GM19351 (cell line): ENCODE results near the gene CES5A.
"Not testable (repeated sequence)": the region's sequence is repeated elsewhere in the genome, so short reads cannot be mapped to it uniquely, and the experiment has no call there.

Experiments
- ATAC-seq: cut with Tn5 transposase; IDR thresholded peaks from one replicate; pipeline ENCODE4 v1.9.1; 2021; ENCODE audit warnings: mild to moderate bottlenecking, moderate library complexity; ENCODE audit not compliant: unreplicated experiment

CES5A gene

GRCh38 chr16:55875273-55875672 is at the start of gene CES5A:
CES5A (minus strand) TSS chr16:55875373; CDS start chr16:55875221, 152 bp downstream.
- no peak for ATAC-seq

DNA sequence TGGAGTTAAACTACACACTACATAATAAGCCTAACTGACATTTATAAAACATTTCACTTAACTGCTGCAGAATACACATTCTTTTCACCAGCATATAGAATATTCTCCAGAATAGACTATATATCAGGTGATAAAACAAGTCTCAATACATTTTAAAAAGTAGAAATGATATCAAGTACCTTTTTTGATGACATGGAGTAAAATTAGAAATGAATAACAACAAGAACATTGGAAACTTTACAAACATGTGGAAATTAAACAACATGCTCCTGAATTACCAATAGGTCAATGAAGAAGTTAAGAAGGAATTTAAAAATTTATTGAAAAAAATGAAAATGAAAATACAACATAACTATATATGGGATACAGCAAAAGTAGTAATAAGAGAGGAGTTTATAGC is 47.5 kb upstream of the CES5A start:
- ATAC-seq: no peak

DNA sequence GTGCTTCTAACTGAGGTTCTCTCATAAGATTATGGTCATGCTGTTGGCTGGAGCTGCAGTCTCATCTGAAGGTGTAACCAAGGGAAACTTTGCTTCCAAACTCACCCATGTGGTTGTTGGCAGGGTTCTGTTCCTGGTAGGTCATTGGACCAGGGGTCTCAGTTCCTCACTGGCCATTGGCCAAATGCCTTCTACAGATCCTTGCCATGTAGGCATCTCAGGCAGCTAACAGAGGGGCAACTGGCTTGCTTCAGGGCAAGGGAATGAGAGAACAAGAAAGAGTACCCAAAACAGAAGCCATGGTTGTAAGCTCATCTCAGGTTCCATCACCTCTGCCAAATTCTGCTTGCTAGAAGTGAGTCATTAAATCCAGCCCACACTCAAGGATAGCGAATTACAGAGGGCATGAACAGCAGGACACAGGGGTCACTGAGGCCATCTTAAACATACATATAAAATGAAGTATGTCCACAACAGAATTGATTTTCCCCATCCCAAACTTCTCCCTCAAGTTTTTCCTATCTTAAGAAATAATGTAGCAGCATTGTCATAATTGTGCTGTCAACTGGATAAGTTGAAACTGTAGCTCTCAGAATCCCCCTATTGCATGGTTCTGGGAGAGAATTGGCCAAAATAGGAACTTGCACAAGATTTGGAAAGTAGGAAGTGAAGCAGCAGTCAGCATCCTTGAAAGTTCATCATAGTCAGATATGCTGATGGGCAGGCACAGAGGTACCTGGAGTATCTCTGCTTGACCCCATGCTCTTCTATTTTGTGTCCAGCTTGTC is 42.4 kb upstream of the CES5A start:
- no peak for ATAC-seq

DNA sequence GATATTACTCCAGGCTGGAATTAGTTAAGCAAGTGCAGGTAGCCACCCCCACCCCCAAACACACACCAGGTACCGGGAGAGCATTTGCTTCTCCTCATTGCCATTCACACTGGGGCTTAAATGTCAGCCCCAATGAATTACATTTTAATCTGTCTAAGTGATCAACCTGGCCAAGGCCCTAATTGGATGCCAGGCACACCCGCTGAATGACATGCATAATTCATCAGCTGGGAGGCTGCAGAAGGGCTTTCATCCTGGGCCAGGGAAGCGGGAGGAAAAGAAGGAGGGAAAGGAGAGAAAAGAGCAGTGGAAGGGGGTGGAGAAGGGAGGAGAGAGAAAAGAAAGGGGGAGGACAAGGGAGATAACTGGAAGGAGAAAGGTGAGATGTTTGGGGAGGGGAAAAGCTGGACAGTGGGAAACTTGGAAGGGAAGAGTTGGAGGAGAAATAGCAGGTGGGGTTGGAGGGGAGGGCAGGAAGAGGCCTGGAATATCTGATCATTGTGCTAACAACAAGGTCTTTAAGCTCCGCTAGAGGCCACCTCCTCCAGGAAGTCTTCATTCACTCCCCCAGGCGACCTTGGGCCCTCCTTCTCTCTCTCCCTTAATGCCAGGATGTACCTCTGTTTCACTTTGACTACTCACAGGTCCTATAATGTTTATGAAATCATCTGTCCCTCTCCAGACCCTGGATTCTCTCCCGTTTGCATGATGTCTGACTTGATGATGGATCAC is 40.1 kb upstream of the CES5A start:
- no peak for ATAC-seq

- no peak for ATAC-seq
Observed at GRCh38 chr16:55914383-55914782, 39.2 kb upstream of the CES5A start.

DNA sequence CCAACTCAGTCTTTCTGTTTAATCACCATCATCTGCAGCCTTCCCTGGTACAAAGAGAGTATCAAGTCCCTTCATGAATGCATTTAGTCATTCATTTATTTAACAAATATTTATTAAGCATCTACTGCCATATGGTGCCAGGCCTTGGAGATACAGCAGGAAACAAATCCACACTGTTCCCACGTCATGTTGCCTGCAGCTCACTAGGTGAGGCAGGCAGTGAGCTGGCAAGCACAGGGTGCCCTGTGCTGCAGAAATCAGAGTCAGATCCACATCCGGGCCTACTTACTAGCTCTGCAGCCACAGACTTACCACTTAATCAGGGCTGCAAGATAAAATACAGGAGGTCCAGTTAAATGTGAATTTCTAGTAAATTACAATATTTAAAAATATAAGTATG is 38.5 kb upstream of the CES5A start:
- ATAC-seq: no peak

DNA sequence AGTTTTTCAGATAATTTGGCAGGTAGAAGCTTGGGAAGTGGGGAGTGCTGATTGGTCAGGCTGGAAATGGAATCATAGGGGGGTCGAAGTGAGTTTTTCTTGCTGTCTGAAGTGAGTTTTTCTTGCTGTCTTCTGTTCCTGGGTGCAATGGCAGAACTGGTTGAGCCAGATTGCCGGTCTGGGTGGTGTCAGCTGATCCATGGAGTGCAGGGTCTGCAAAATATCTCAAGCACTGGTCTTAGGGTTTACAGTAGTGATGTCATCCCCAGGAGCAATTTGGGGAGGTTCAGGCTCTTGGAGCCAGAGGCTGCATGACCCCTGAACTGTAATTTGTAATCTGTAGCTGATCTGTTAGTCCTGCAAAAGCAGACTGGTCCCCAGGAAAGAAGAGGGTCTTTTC is 37.9 kb upstream of the CES5A start:
- ATAC-seq: not testable (repeated sequence)

DNA sequence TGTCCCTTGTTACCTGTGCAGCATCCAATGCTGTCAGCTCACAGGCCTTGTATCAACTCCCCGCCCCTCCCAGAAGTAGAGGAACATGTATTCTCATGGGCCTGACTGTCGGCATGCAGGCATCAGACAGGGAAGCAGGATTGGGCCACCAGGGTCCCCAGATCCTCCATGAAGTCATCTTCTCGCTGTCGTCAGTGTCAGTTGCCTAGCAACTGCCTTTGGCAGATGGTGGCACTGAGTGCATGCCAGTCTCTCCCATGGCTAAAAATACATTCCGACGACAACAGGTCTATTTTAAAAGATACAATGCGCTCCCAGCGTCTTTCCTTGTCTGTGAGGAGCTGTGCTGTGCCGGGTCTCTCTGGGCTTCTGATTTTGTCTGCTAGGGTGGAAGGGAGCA is 36.8 kb upstream of the CES5A start:
- ATAC-seq: no peak

DNA sequence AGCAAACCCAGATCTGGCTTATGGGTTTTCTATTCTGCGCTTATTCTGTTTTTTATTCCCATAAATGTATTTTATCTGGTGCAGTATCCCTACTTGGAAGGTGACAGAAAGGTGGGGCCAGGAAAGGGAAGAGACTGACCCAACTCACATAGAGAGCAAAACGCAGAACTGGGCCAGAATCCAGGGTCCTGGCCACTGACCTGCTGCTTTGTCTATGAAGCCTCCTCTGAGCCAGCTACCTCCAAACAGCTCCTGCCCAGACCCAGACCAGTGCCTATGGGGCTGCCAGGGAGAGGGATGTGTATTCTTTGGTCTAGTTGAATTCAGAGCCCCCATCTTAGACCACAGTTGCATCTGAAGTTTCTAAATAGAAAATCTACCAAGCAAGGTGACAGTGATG is 36.4 kb upstream of the CES5A start:
- ATAC-seq: no peak

- ATAC-seq: no peak
Observed at GRCh38 chr16:55909876-55910275, 34.7 kb upstream of the CES5A start.

- no peak for ATAC-seq
Observed at GRCh38 chr16:55908641-55909040, 33.5 kb upstream of the CES5A start.

DNA sequence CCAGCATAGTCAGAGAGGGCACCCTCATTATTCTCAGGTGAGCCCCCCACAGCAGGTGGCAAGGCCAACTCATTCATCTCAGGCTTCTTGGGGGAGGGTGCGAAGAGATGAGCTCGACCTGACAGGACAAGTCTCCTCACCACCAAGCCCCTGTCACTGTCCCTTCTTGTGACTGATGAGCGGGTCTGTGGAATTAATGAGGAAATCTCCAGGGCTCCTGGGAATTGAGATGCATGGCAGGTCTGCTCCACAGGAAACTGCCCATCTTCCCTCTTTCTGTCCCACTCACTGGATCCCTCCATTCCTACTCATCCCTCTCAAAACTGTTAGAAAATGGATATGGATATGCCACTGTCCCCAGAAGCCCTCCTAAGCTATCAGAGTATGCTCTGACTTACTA is 32.5 kb upstream of the CES5A start:
- ATAC-seq: no peak

DNA sequence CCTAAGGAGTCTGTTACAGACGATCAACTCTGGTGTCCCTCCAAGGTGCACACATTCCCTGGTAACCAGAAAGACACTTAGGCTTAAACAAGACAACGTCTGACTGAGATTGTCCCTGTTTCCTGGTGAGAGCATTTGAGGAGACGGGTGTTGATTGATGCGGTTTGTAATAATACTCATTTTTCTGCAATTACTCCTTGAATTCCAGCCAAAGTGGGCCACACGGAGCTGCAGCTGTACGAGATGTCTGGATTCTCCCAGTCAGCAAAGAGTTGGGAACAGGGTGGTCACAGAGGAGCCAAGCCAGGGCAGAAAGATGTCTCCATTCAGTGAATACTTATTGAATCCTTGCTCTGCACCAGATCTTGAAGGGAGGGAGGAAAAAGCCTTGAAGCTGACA is 30.9 kb upstream of the CES5A start:
- ATAC-seq: no peak

- ATAC-seq: no peak
Observed at GRCh38 chr16:55905651-55906050, 30.5 kb upstream of the CES5A start.

DNA sequence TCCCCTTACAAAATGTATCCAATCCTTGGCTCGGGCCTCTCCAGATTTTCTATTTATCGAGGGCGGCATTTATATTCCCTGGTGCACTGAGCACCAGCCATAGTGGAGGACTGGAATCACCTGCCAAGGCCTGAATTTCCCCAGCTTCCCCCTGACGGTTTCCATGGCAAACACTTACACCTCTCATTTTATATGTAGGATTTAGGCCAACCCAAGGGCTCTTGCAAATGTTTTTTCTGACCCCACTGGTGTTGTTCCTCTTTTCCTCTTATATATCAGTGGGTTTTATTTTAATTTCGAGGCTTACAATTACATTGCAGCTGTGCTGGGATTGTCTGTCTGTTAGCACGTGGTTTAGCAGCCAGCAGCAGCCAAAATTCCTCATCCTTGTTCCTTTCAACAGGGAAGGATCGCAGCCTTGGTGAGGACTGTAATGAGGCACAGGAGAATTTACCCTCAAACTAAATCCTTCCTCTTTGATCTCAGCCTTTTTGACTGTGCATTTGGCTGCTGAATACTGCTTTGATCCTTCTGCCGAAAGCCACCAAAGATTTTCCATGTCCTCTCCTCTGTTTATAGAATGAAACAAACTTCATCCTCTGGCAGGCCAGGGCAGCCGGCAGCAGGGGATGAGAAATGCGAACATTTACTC is 26.5 kb upstream of the CES5A start:
- no peak for ATAC-seq

- no peak for ATAC-seq
Observed at GRCh38 chr16:55900616-55901393, 25.6 kb upstream of the CES5A start.

GRCh38 chr16:55899857-55900256 is 24.7 kb upstream of the CES5A start:
- no peak for ATAC-seq

GRCh38 chr16:55898592-55898991 is 23.4 kb upstream of the CES5A start:
- no peak for ATAC-seq

DNA sequence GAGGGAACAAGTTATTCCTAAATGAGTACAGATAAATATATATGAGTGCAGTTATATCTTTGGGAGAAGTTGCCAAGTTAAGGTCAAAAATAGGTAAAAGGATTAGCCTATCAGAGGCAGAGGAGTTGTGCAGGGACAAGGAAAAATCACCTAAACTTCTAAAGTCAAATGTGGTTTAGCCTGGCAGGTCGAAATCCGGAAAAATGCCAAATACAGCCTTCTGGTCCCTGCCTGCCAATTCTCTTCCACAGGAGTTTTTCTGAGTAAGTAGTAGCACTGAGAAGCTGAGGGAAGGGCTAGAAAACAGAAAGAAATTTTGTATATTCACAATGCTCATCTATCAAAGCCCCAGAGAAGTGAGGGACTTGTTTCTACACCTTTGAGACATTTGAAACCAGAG is 17.6 kb upstream of the CES5A start:
- no peak for ATAC-seq

GRCh38 chr16:55889518-55889917 is 14.3 kb upstream of the CES5A start:
- no peak for ATAC-seq

- no peak for ATAC-seq
Observed at GRCh38 chr16:55888546-55888945, 13.4 kb upstream of the CES5A start.
